ENCODE measurements around the gene OR2Z1. TPM values are rescaled to one million over a fixed set of nuclear protein-coding genes. Genes with fewer than 3 reads are reported as not detected.

Gene OR2Z1
- total and polyA plus RNA-seq, 2 donors from 2014 or later, result not detected

DNA sequence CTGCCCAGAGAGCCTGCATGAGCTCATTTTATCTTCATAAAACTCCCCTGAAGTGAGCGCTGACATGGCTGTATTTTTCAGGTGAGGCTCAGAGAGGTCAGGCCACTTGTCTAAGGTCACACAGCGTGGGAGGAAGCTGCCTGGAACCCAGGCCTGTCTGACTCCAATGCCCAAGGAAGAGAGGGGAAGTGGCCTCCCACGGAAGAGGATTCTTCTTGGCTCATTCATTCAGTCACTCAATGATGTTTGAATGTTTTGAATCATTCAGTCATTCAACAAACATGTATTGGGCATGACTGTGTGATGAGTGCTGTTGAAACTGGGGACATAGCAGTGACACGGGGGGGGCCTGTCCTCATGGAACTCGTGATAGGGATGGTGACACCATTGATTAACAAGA lies 34.9 kb upstream of the OR2Z1 start:
- no peaks in the 10 kb centered on the region for H3K36me3 ChIP-seq (ENCODE audit: control insufficient read depth in 2 of 3, insufficient read depth in 3 of 3, low read length in 3 of 3)
- no peaks in the 10 kb centered on the region for H3K4me1 ChIP-seq (ENCODE audit: control insufficient read depth in 2 of 3, insufficient read depth in 2 of 3, low read depth in 1 of 3, low read length in 3 of 3)
- no peak for FAIRE-seq
- TF ChIP-seq, protein P1, sequence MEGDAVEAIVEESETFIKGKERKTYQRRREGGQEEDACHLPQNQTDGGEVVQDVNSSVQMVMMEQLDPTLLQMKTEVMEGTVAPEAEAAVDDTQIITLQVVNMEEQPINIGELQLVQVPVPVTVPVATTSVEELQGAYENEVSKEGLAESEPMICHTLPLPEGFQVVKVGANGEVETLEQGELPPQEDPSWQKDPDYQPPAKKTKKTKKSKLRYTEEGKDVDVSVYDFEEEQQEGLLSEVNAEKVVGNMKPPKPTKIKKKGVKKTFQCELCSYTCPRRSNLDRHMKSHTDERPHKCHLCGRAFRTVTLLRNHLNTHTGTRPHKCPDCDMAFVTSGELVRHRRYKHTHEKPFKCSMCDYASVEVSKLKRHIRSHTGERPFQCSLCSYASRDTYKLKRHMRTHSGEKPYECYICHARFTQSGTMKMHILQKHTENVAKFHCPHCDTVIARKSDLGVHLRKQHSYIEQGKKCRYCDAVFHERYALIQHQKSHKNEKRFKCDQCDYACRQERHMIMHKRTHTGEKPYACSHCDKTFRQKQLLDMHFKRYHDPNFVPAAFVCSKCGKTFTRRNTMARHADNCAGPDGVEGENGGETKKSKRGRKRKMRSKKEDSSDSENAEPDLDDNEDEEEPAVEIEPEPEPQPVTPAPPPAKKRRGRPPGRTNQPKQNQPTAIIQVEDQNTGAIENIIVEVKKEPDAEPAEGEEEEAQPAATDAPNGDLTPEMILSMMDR (IDR thresholded peaks at IDR 0.05; ENCODE audit: borderline replicate concordance, extremely low read depth, insufficient read depth), result no peak
- DNase-seq, result no peak
- intact Hi-C loops (cut with DNase I), result no loop called here
- no peak overlapping the region for H3K4me3 ChIP-seq (ENCODE audit: low read length in 3 of 3)
- H3K9ac ChIP-seq (ENCODE audit: low read length in 3 of 3), result no peak overlapping the region
- H3K27me3 ChIP-seq (ENCODE audit: control insufficient read depth, insufficient read depth, low read length), result no peaks in the 10 kb centered on the region
- H3K9me3 ChIP-seq (ENCODE audit: control insufficient read depth in 2 of 3, insufficient read depth in 1 of 3, low read length in 3 of 3), result no peaks in the 10 kb centered on the region
- no peak overlapping the region for H3K27ac ChIP-seq (ENCODE audit: low read depth in 2 of 2, low read length in 2 of 2)

DNA sequence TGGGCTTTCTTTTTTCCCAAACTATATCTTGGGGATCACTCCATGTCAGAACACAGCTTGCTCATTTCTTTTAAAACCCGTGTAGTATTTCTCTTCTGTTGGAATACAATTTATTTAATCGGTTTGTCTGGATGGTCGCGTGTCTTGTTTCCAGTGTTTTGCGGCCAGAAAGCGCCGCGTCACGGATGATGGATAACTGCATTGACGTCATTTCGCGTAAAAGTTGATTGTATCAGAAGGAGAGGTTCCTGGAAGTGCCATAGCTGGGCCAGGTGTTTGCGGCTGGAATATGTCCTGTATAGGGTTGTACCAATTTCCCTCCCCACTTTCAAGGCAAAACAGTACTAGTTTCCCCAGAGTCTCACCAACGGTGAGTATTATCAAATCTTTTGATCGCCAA lies 32.5 kb upstream of the OR2Z1 start:
- FAIRE-seq, result no peak

DNA sequence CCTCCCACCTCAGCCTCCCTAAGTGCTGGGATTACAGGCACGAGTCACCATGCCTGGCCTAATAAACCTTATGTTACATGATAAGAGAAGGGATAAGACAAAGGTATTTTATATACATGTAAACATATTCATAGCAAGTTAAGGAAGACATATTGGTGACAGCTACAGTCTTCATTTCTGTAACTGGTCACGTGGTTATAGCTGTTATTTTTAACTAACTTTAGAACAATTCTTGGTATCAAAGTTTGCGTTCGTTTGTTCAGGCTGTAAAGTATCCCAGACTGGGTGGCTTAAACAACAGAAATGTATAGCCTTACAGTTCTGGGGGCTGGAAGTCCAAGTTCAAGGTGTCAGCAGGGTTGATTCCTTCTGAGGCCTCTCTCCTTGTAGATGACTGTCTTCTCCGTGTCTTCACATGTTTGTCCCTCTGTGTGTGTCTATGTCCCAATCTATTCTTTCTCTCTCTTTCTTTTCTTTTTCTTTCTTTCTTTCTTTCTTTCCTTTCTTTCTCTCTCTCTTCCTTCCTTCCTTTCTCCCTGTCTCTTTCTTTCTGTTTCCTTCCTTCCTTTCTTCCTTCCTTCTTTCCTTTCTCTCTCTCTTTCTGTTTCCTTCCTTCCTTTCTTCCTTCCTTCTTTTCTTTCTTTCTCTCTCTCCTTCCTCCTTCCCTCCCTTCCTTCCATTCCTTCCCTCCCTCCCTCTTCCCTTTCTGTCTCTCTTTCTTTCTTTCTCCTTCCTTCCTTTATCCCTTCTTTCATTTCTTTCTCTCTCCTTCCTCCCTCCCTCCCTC lies 30.5 kb upstream of the OR2Z1 start:
- no peaks in the 10 kb centered on the region for H3K27me3 ChIP-seq (ENCODE audit: control insufficient read depth, insufficient read depth, low read length)
- no peak for DNase-seq
- FAIRE-seq, result no peak
- intact Hi-C loops (cut with DNase I), result no loop called here
- TF ChIP-seq, protein P1 (IDR thresholded peaks at IDR 0.05; ENCODE audit: borderline replicate concordance, extremely low read depth, insufficient read depth), result no peak
- no peak overlapping the region for H3K9ac ChIP-seq (ENCODE audit: low read length in 3 of 3)
- no peak overlapping the region for H3K27ac ChIP-seq (ENCODE audit: low read depth in 2 of 2, low read length in 2 of 2)
- H3K4me1 ChIP-seq (ENCODE audit: control insufficient read depth in 2 of 3, insufficient read depth in 2 of 3, low read depth in 1 of 3, low read length in 3 of 3), result no peaks in the 10 kb centered on the region
- no peaks in the 10 kb centered on the region for H3K36me3 ChIP-seq (ENCODE audit: control insufficient read depth in 2 of 3, insufficient read depth in 3 of 3, low read length in 3 of 3)
- H3K4me3 ChIP-seq (ENCODE audit: low read length in 3 of 3), result no peak overlapping the region
- no peaks in the 10 kb centered on the region for H3K9me3 ChIP-seq (ENCODE audit: control insufficient read depth in 2 of 3, insufficient read depth in 1 of 3, low read length in 3 of 3)

More for the DNA sequence above, 32.5 kb upstream of the OR2Z1 start:
- Histone ChIP-seq H3K27me3 (ENCODE audit: control insufficient read depth, insufficient read depth, low read length) (no peaks in the 10 kb centered on the region), H3K27ac (ENCODE audit: low read depth in 2 of 2, low read length in 2 of 2) (no peak overlapping the region), H3K4me1 (ENCODE audit: control insufficient read depth in 2 of 3, insufficient read depth in 2 of 3, low read depth in 1 of 3, low read length in 3 of 3) (no peaks in the 10 kb centered on the region), H3K9ac (ENCODE audit: low read length in 3 of 3) (no peak overlapping the region), H3K9me3 (ENCODE audit: control insufficient read depth in 2 of 3, insufficient read depth in 1 of 3, low read length in 3 of 3) (no peaks in the 10 kb centered on the region), H3K4me3 (ENCODE audit: low read length in 3 of 3) (no peak overlapping the region), H3K36me3 (ENCODE audit: control insufficient read depth in 2 of 3, insufficient read depth in 3 of 3, low read length in 3 of 3) (no peaks in the 10 kb centered on the region)
- TF ChIP-seq, protein P1 (IDR thresholded peaks at IDR 0.05; ENCODE audit: borderline replicate concordance, extremely low read depth, insufficient read depth), result no peak
- no peak for DNase-seq
- intact Hi-C loops (cut with DNase I), result no loop called here

Data from kidney (tissue), 14 donors.